MM.1S (cell line): ENCODE results near the gene PLD4.

Experiments used
- DNase-seq: peaks from one replicate; pipeline ENCODE4 v3.0.0-alpha.2; 2015
- H2AFZ ChIP-seq: fragments of 300-600 bp; sonication (generic); 2 replicates; pipeline ENCODE4 v1.6.0; 2016; ENCODE audit warnings: antibody characterized with exemption, low read length
- H3F3A ChIP-seq: fragments of 300-600 bp; sonication (generic); 2 replicates; pipeline ENCODE4 v1.6.1; 2016; ENCODE audit warnings: mild to moderate bottlenecking, antibody characterized with exemption, low read length, moderate library complexity, mixed read lengths; ENCODE audit not compliant: insufficient read depth
- H3K27ac ChIP-seq: fragments of 300-600 bp; sonication (generic); 2 replicates; pipeline ENCODE4 v1.5.1; 2016; ENCODE audit warnings: mild to moderate bottlenecking, low read length
- H3K27me3 ChIP-seq: fragments of 300-600 bp; sonication (generic); replicated peaks from 2 replicates; pipeline ENCODE4 v1.6.0; 2016; ENCODE audit warnings: low read length; ENCODE audit not compliant: insufficient read depth
- H3K36me3 ChIP-seq: fragments of 300-600 bp; sonication (generic); replicated peaks from 2 replicates; pipeline ENCODE4 v1.6.1; 2016; ENCODE audit warnings: mild to moderate bottlenecking, low read length, mixed read lengths; ENCODE audit not compliant: insufficient read depth
- H3K4me1 ChIP-seq: fragments of 300-600 bp; sonication (generic); 2 replicates; pipeline ENCODE4 v1.6.1; 2016; ENCODE audit warnings: low read length, mixed read lengths
- H3K4me2 ChIP-seq: fragments of 300-600 bp; sonication (generic); 2 replicates; pipeline ENCODE4 v1.6.0; 2016; ENCODE audit warnings: low read depth, low read length
- H3K4me3 ChIP-seq: fragments of 300-600 bp; sonication (generic); 2 replicates; pipeline ENCODE4 v1.5.1; 2016; ENCODE audit warnings: low read length, mixed read lengths
- H3K79me2 ChIP-seq: fragments of 300-600 bp; sonication (generic); 2 replicates; pipeline ENCODE4 v1.6.1; 2016; ENCODE audit warnings: mixed run types, low read length, mixed read lengths
- H3K9ac ChIP-seq: fragments of 300-600 bp; sonication (generic); 2 replicates; pipeline ENCODE4 v1.6.1; 2016; ENCODE audit warnings: low read length, mixed read lengths
- H3K9me2 ChIP-seq: fragments of 300-600 bp; sonication (generic); replicated peaks from 2 replicates; pipeline ENCODE4 v1.6.1; 2016; ENCODE audit warnings: mild to moderate bottlenecking, low read length, mixed read lengths; ENCODE audit not compliant: insufficient read depth
- H3K9me3 ChIP-seq: fragments of 300-600 bp; sonication (generic); replicated peaks from 2 replicates; pipeline ENCODE4 v1.6.1; 2016; ENCODE audit warnings: mild to moderate bottlenecking, low read length, mixed read lengths; ENCODE audit not compliant: insufficient read depth
- H4K20me1 ChIP-seq: fragments of 300-600 bp; sonication (generic); 2 replicates; pipeline ENCODE4 v1.6.1; 2016; ENCODE audit warnings: mild to moderate bottlenecking, low read length, moderate library complexity, mixed read lengths; ENCODE audit not compliant: insufficient read depth
- EZH2 ChIP-seq: fragments of 300-600 bp; sonication (generic); optimal IDR thresholded peaks from 2 replicates; pipeline ENCODE3; 2017; ENCODE audit warnings: low read depth, mild to moderate bottlenecking, antibody characterized with exemption, low read length, mixed read lengths
- EZH2phosphoT487 ChIP-seq: fragments of 300-600 bp; sonication (generic); IDR thresholded peaks from 2 replicates; pipeline ENCODE4 v1.6.1; 2018; ENCODE audit warnings: antibody characterized with exemption, low read length
- TF ChIP-seq, protein P1 (sequence below): fragments of 300-600 bp; sonication (generic); IDR thresholded peaks from 2 replicates; pipeline ENCODE4 v1.5.1; 2016; ENCODE audit warnings: antibody characterized with exemption, low read length, mixed read lengths

Gene PLD4

DNA sequence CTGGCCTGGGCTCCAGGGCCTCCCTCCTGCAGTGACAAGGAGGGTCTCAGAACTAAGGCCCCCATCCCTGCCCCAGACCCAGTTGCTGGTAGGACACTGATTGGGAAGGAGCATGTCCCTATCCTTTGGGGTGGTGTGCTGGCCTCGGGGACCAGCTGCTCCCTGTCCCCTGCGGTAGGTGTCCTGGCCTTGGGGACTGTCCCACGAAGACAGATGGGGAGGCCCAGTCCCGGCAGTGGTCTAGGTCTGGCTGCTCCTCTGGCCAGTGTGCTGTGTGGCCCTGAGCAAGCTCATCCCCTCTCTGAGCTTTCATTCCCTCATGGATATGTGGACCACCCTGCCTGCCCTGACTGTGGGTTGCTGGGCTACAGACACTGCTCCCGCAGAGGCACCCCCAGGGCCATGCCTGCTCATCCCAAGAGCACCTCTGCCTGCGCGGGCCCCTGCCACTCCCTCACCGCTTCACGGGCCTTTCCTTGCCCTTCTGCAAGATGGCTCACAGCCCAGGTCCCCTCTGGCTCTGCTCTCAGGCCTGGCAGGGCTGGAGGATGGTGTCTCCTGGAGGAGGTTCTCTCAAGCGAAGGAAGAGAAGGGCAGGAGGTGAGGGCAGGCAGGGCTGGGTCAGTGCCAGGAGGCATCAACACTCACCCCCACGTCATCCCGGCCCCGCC lies 41.0 kb downstream of the PLD4 start:
- H3K9me2 ChIP-seq: no peaks in the 10 kb centered on the region
- TF ChIP-seq, protein P1, sequence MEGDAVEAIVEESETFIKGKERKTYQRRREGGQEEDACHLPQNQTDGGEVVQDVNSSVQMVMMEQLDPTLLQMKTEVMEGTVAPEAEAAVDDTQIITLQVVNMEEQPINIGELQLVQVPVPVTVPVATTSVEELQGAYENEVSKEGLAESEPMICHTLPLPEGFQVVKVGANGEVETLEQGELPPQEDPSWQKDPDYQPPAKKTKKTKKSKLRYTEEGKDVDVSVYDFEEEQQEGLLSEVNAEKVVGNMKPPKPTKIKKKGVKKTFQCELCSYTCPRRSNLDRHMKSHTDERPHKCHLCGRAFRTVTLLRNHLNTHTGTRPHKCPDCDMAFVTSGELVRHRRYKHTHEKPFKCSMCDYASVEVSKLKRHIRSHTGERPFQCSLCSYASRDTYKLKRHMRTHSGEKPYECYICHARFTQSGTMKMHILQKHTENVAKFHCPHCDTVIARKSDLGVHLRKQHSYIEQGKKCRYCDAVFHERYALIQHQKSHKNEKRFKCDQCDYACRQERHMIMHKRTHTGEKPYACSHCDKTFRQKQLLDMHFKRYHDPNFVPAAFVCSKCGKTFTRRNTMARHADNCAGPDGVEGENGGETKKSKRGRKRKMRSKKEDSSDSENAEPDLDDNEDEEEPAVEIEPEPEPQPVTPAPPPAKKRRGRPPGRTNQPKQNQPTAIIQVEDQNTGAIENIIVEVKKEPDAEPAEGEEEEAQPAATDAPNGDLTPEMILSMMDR: no peak
- TF ChIP-seq EZH2phosphoT487 (no peak), EZH2 (no peak)
- H3K27me3 ChIP-seq: peaks cover 54% of the 10 kb centered on the region
- no peaks in the 10 kb centered on the region for H4K20me1 ChIP-seq
- H3K9me3 ChIP-seq: no peaks in the 10 kb centered on the region
- no peaks in the 10 kb centered on the region for H3K36me3 ChIP-seq
- H3K9ac ChIP-seq: no peak overlapping the region
- no peaks in the 10 kb centered on the region for H3K4me1 ChIP-seq
- no peak overlapping the region for H2AFZ ChIP-seq
- H3K4me2 ChIP-seq: no peak overlapping the region
- H3K4me3 ChIP-seq: no peak overlapping the region
- no peaks in the 10 kb centered on the region for H3F3A ChIP-seq
- H3K27ac ChIP-seq: no peak overlapping the region
- DNase-seq: no peak
- no peaks in the 10 kb centered on the region for H3K79me2 ChIP-seq

DNA sequence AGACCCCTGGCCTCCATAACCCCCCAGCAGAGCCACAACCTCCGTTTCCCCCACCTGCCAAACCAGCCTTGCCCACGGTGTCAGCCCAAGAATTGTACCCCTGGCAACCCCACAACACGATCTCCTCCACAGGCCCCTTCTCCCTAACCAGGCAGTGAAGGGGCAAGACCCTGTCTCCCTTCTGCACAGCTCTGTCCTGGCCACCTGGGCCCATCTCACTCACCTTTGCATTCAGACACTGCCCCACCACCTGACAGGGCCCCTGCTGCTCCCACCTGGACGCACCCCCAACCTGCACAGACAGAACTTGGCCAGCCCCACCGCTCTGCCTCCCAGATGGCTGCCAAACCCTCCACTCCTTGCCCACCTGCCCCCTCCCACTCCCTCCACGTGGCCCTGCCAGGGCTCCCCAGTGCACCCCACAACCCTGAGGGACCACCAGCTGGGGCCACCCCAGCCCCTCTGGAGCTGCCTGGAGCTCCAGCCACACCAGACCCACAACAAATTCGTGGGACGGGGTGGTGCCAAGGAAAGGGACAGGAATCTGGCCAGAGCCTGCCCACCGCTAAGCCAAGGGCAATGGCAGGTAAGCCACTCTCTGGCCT lies 41.7 kb downstream of the PLD4 start:
- Histone ChIP-seq H3K79me2 (no peaks in the 10 kb centered on the region), H4K20me1 (no peaks in the 10 kb centered on the region), H3K4me2 (no peak overlapping the region), H3K9ac (no peak overlapping the region), H3K4me3 (no peak overlapping the region), H3K9me3 (no peaks in the 10 kb centered on the region), H3K4me1 (no peaks in the 10 kb centered on the region), H3K27ac (no peak overlapping the region), H2AFZ (no peak overlapping the region), H3K36me3 (no peaks in the 10 kb centered on the region), H3F3A (no peaks in the 10 kb centered on the region), H3K27me3 (peaks cover 54% of the 10 kb centered on the region), H3K9me2 (no peaks in the 10 kb centered on the region)
- DNase-seq: no peak
- TF ChIP-seq EZH2: no peak
- no peak for TF ChIP-seq EZH2phosphoT487
- TF ChIP-seq, protein P1: no peak

DNA sequence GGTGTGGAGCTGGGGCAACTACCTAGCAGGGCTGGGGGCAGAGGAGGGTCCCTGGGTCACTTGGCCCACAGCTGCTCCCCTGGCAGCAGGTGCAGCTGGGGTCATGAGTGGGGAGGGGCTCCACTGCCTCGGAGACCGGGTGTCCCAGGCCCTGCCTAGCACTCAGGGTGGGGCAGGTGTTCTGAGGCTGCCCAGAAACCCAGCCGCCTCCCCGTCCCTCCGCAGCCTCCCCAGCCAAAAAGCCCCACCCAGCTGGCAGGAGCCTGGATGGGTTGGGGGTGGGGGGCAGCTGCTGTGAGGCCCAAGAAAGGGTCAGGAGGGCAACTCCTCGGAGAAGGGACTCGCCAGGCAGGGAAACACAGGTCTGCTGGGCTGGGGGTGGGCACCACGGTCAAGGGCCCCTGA lies 42.3 kb downstream of the PLD4 start:
- no peaks in the 10 kb centered on the region for H3K4me1 ChIP-seq
- no peak for DNase-seq
- H3K9ac ChIP-seq: no peak overlapping the region
- H3K79me2 ChIP-seq: no peaks in the 10 kb centered on the region
- no peak overlapping the region for H3K4me3 ChIP-seq
- H3K27ac ChIP-seq: no peak overlapping the region
- no peaks in the 10 kb centered on the region for H3K9me2 ChIP-seq
- no peaks in the 10 kb centered on the region for H3K9me3 ChIP-seq
- H4K20me1 ChIP-seq: no peaks in the 10 kb centered on the region
- H3K36me3 ChIP-seq: no peaks in the 10 kb centered on the region
- H3K4me2 ChIP-seq: no peak overlapping the region
- H2AFZ ChIP-seq: no peak overlapping the region
- H3F3A ChIP-seq: no peaks in the 10 kb centered on the region
- peaks cover 54% of the 10 kb centered on the region for H3K27me3 ChIP-seq
- no peak for TF ChIP-seq EZH2phosphoT487
- TF ChIP-seq EZH2: no peak
- TF ChIP-seq, protein P1: no peak
